GM12878 (cell line): Measurements from ENCODE around the gene MBD3L2. TPM values are rescaled to one million over a fixed set of nuclear protein-coding genes. Genes with fewer than 3 reads are reported as not detected.
A peak's percentile ranks its signal among the peaks of the same experiment; 100 is the strongest.

Experiments used
- ATAC-seq: fragments of 200-7000 bp; cut with Tn5 transposase; 3 replicates; pipeline ENCODE4 v1.9.1; 2020; ENCODE audit warnings: mild to moderate bottlenecking, moderate library complexity
- BruUV-seq: library from RNA; stranded (reverse); fragments of 400-500 nt; replicated peaks from 2 replicates; lab custom pipeline; 2021; lab: Mats Ljungman, UMichigan
- CTCF ChIA-PET: fragments of 300-600 bp; sonication (Branson Sonifier 250); formaldehyde crosslinking; extraction: SDS; loops from one replicate; lab custom pipeline; 2021; ENCODE audit warnings: inconsistent platforms; lab: Yijun Ruan, JAX
- POLR2A ChIA-PET: fragments of 350-600 bp; formaldehyde crosslinking; extraction: SDS; loops from one replicate; lab custom pipeline; 2021; ENCODE audit warnings: inconsistent platforms; lab: Charles Lee
- RAD21 ChIA-PET: fragments of 300-600 bp; sonication (Branson Sonifier 250); formaldehyde crosslinking; loops from one replicate; lab custom pipeline; 2023; ENCODE audit warnings: antibody characterized with exemption; ENCODE audit not compliant: unreplicated experiment; lab: Charles Lee
- SMC1A ChIA-PET: fragments of 300-600 bp; sonication (Branson Sonifier 250); formaldehyde crosslinking; loops from one replicate; lab custom pipeline; 2023; ENCODE audit not compliant: unreplicated experiment, uncharacterized antibody; lab: Charles Lee
- DNase-seq: peaks from one replicate; pipeline ENCODE4 v3.0.0-alpha.2; 2011; ENCODE audit warnings: low read depth, low spot score
- FAIRE-seq: peaks from 3 replicates; lab custom pipeline; 2011; peaks lifted over from hg19 to GRCh38; lab: Jason Lieb, UNC
- H2AFZ ChIP-seq: 2 replicates; pipeline ENCODE4 v1.6.0; 2011; ENCODE audit warnings: low read depth, low read length, control low read depth; ENCODE audit not compliant: control insufficient read depth
- H3K27ac ChIP-seq: 2 replicates; pipeline ENCODE4 v1.5.1; 2011; ENCODE audit warnings: control low read depth; ENCODE audit not compliant: control insufficient read depth, insufficient read depth
- H3K27me3 ChIP-seq, 2 experiments: replicated peaks in 1 of 2; 2 replicates each; pipeline versions ENCODE4 v1.6.0 to v1.6.1; 2011; ENCODE audit warnings: low read length in 1 of 2; ENCODE audit not compliant: control insufficient read depth in 2 of 2, insufficient read depth in 2 of 2
- H3K36me3 ChIP-seq, 2 experiments: 2 replicates each; pipeline ENCODE4 v1.5.1; 2011; ENCODE audit warnings: low read length in 1 of 2; ENCODE audit not compliant: control insufficient read depth in 2 of 2, insufficient read depth in 2 of 2
- H3K4me1 ChIP-seq: 2 replicates; pipeline ENCODE4 v1.6.1; 2011; ENCODE audit warnings: mild to moderate bottlenecking, low read length, moderate library complexity, mixed read lengths; ENCODE audit not compliant: control insufficient read depth, insufficient read depth
- H3K4me2 ChIP-seq: 2 replicates; pipeline ENCODE4 v1.6.0; 2011; ENCODE audit warnings: control low read depth; ENCODE audit not compliant: control insufficient read depth, insufficient read depth
- H3K4me3 ChIP-seq: fragments of 200-600 bp; sonication (generic); 2 replicates; pipeline ENCODE4 v1.5.1; 2016
- H3K79me2 ChIP-seq: 2 replicates; pipeline ENCODE4 v1.6.0; 2011; ENCODE audit warnings: low read length; ENCODE audit not compliant: control insufficient read depth, insufficient read depth
- H3K9ac ChIP-seq: 2 replicates; pipeline ENCODE4 v1.8.0; 2011; ENCODE audit warnings: low read length, control low read depth, mixed read lengths; ENCODE audit not compliant: control insufficient read depth, insufficient read depth
- H3K9me3 ChIP-seq: replicated peaks from 3 replicates; pipeline ENCODE4 v1.5.1; 2011; ENCODE audit warnings: mild to moderate bottlenecking, low read length; ENCODE audit not compliant: control insufficient read depth, insufficient read depth
- H4K20me1 ChIP-seq: 2 replicates; pipeline ENCODE4 v1.6.0; 2011; ENCODE audit not compliant: control insufficient read depth, insufficient read depth
- CEBPZ ChIP-seq: fragments of 150-350 bp; IDR thresholded peaks from 2 replicates; pipeline ENCODE4 v1.6.1; 2016; ENCODE audit warnings: low read depth, low read length
- CTCF ChIP-seq, 3 experiments: IDR thresholded peaks in 2 of 3; conservative IDR thresholded peaks in 1 of 3; 2 replicates each; pipeline ENCODE4 v1.5.1; 2011; ENCODE audit warnings: low read depth in 3 of 3, low read length in 3 of 3, mild to moderate bottlenecking in 3 of 3, control low read depth in 2 of 3, moderate library complexity in 2 of 3, inconsistent platforms in 1 of 3, mixed read lengths in 1 of 3; ENCODE audit not compliant: control insufficient read depth in 2 of 3, insufficient read depth in 1 of 3; ENCODE audit errors: extremely low read depth in 1 of 3
- DPF2 ChIP-seq: fragments of 450-650 bp; IDR thresholded peaks from 2 replicates; pipeline ENCODE4 v1.6.1; 2017; ENCODE audit warnings: mild to moderate bottlenecking
- EED ChIP-seq: sonication (generic); IDR thresholded peaks from 2 replicates; pipeline ENCODE4 v1.6.1; 2016; ENCODE audit warnings: antibody characterized with exemption, low read depth
- GATAD2B ChIP-seq: fragments of 450-650 bp; conservative IDR thresholded peaks from 2 replicates; pipeline ENCODE4 v1.6.1; 2017; ENCODE audit warnings: low read depth, mild to moderate bottlenecking, moderate library complexity
- MYC ChIP-seq: IDR thresholded peaks from 2 replicates; pipeline ENCODE4 v1.6.1; 2011; ENCODE audit warnings: mild to moderate bottlenecking, low read length, moderate library complexity, inconsistent platforms; ENCODE audit not compliant: insufficient read depth, insufficient replicate concordance, insufficient read length, severe bottlenecking
- NFYA ChIP-seq: IDR thresholded peaks from 2 replicates; pipeline ENCODE4 v1.6.1; 2011; ENCODE audit warnings: low read depth, mild to moderate bottlenecking, low read length, improper control_type of control experiment, borderline replicate concordance
- POLR2AphosphoS5 ChIP-seq: IDR thresholded peaks from 2 replicates; pipeline ENCODE4 v1.6.1; 2011; ENCODE audit warnings: mild to moderate bottlenecking, low read length, inconsistent platforms
- YBX1 ChIP-seq: fragments of 450-650 bp; IDR thresholded peaks from 2 replicates; pipeline ENCODE4 v1.6.1; 2016; ENCODE audit warnings: antibody characterized with exemption
- ZSCAN29 ChIP-seq: fragments of 450-650 bp; IDR thresholded peaks from 2 replicates; pipeline ENCODE4 v1.6.1; 2017; ENCODE audit warnings: mild to moderate bottlenecking, moderate library complexity
- WGBS: methylation state at CpG from one replicate; pipeline ENCODE4 v1.1.6; 2016; ENCODE audit warnings: low lambda C conversion rate; ENCODE audit not compliant: insufficient replicate concordance, insufficient coverage; ENCODE audit errors: missing lambda C conversion rate; 5-methylcytosine and 5-hydroxymethylcytosine counted together
- in situ Hi-C: fragments of 300-500 bp; cut with MboI; formaldehyde crosslinking; loops from 9 replicates; pipeline ENCODE4 v1.14.3; 2018; ENCODE audit warnings: mixed read lengths
- intact Hi-C: fragments of 100-400 bp; cut with micrococcal nuclease; formaldehyde crosslinking; loops from one replicate; pipeline ENCODE4 v1.14.2; 2022; ENCODE audit not compliant: unreplicated experiment
- polyA plus RNA-seq, 11 experiments: library from polyadenylated mRNA; depleted of rRNA in 4 of 11; unstranded in 6 of 11; stranded (reverse) in 5 of 11; fragments of >200 nt; fragmentation: Nextera tagmentation in 4 of 11; fragmentation: Illumina TruSeq in 1 of 11; extraction: Ambion mirVana in 4 of 11; extraction: Trizol in 1 of 11; gene quantifications; 1 replicate in 1 of 11; 2 replicates in 10 of 11; pipeline versions ENCODE4 v1.2.1 to v1.2.3, GENCODE V29; 2011 to 2016; ENCODE audit warnings: inconsistent platforms in 2 of 11, missing spikeins in 2 of 11, low read depth in 1 of 11
- total RNA-seq, 4 experiments: library from RNA; depleted of rRNA in 3 of 4; stranded (reverse); fragments of >200 nt in 3 of 4; fragmentation: Illumina TruSeq in 1 of 4; extraction: Trizol in 1 of 4; gene quantifications; 2 replicates each; pipeline versions ENCODE4 v1.2.1 to v1.2.3, GENCODE V29; 2013 to 2021
- TF ChIP-seq, protein P1 (sequence below): fragments of 450-650 bp; IDR thresholded peaks from 2 replicates; pipeline ENCODE4 v1.6.1; 2018; ENCODE audit warnings: mild to moderate bottlenecking, low read depth, moderate library complexity; ENCODE audit not compliant: partially characterized antibody

MBD3L2 gene
- total and polyA plus RNA-seq, 10 of the 15 experiments (the other 5 are each of a cell fraction or from before 2014, with no cell fraction given), result not detected

GRCh38 chr19:7007859-7008258 is 41.3 kb upstream of the MBD3L2 start (continued):
- TF ChIP-seq NFYA (no peak), DPF2 (0 out of 2 replicates have a peak, but pooled peaks have one; percentile 20)

DNA sequence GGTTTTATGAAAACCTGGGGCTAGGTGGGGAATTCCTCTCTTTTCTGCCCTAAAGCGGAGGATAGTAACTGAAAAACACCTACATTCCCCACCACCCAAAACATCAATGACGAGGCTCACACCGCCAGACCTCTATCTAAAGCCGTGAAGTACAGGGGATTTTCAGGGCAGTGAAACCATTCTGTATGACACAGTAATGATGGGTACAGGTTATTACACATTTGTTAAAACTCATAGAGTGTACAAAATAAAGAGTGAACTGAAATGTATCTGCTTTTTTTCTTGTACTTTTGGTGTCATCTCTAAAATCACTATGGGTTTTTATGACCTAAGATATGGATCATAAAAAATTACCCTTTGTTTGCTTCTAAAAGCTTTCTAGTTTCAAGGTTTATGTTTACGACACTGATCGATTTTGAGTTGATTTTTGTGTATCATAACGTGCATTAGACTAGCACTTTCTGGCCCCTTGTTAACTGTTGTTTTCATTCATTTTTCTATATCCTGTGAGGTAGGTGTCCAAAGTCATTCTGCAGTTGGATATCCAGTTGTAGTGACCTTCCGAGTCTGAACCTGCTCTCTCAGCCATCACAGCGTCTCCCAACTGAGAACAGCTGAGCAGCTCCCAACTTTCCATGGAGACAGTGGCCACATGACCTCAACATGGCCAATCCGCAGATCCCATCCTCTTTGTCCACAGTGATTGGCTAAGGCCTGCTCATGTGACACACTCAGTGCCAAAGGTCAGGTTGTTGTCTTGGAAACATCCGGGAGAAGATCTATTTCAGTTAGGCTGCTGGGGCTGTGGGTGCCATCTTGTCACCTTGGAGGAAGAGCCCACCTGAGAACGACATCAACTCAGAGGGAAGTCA is 38.2 kb upstream of the MBD3L2 start:
- Histone ChIP-seq H3K79me2 (no peaks in the 10 kb centered on the region), H3K36me3 (no peaks in the 10 kb centered on the region), H3K4me3 (no peak overlapping the region), H3K9ac (no peak overlapping the region), H3K9me3 (no peaks in the 10 kb centered on the region; the same call in 1 of the 3 replicates), H3K4me1 (peaks cover 16% of the 10 kb centered on the region), H3K27me3 (no peaks in the 10 kb centered on the region), H2AFZ (no peak overlapping the region), H3K4me2 (peak overlapping the region; percentile 30; the same call in 1 of the 2 replicates), H3K27ac (peak overlapping the region; percentile 60), H4K20me1 (no peaks in the 10 kb centered on the region)
- ChIA-PET POLR2A (interaction anchor here (0.6 to 1.6 kb wide), 2 partner anchors 14 to 34 kb away, joined by 5 read pairs; no protein-coding TSS in a partner anchor), CTCF (interaction anchor here (0.5 to 1.9 kb wide), 3 partner anchors 13 to 204 kb away, joined by 3 to 7 read pairs (median 4); no protein-coding TSS in a partner anchor), SMC1A (interaction anchor here (1.2 kb wide), 1 partner anchor 11 kb away, joined by 6 read pairs; no protein-coding TSS in a partner anchor), RAD21 (interaction anchor here (1.4 to 2.8 kb wide), 3 partner anchors 13 to 58 kb away, joined by 4 to 9 read pairs (median 5); partner anchors contain the start of gene ZNF557)
- in situ Hi-C loops, result loop anchor here (5.0 kb wide), 1 partner anchor 66 kb away; no protein-coding TSS in a partner anchor
- FAIRE-seq, result peak; percentile 18
- WGBS, result 30% methylated on average over 12 of the region's 12 CpGs
- intact Hi-C loops, result no loop called here
- no peak for DNase-seq
- ATAC-seq, result peak; percentile 81
- BruUV-seq, result TSS peak; percentile 68
- TF ChIP-seq EED, result no peak
- TF ChIP-seq, protein P1, sequence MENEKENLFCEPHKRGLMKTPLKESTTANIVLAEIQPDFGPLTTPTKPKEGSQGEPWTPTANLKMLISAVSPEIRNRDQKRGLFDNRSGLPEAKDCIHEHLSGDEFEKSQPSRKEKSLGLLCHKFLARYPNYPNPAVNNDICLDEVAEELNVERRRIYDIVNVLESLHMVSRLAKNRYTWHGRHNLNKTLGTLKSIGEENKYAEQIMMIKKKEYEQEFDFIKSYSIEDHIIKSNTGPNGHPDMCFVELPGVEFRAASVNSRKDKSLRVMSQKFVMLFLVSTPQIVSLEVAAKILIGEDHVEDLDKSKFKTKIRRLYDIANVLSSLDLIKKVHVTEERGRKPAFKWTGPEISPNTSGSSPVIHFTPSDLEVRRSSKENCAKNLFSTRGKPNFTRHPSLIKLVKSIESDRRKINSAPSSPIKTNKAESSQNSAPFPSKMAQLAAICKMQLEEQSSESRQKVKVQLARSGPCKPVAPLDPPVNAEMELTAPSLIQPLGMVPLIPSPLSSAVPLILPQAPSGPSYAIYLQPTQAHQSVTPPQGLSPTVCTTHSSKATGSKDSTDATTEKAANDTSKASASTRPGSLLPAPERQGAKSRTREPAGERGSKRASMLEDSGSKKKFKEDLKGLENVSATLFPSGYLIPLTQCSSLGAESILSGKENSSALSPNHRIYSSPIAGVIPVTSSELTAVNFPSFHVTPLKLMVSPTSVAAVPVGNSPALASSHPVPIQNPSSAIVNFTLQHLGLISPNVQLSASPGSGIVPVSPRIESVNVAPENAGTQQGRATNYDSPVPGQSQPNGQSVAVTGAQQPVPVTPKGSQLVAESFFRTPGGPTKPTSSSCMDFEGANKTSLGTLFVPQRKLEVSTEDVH, result peak; percentile 30
- no peak for TF ChIP-seq MYC
- no peak for TF ChIP-seq NFYA
- TF ChIP-seq GATAD2B, result no peak
- no peak for TF ChIP-seq CEBPZ
- no peak for TF ChIP-seq YBX1
- TF ChIP-seq ZSCAN29, result no peak
- TF ChIP-seq POLR2AphosphoS5, result no peak
- no peak for TF ChIP-seq CTCF (IDR thresholded peaks at IDR 0.05 in 2 of 3, conservative IDR thresholded peaks at IDR 0.05 in 1 of 3; ENCODE audit: control insufficient read depth in 2 of 3, extremely low read depth in 1 of 3, insufficient read depth in 1 of 3, low read depth in 3 of 3, low read length in 3 of 3)
